ELR (cell line): ENCODE results near the gene CEMP1.

Experiments
- DNase-seq: peaks from one replicate; pipeline ENCODE4 v3.0.0-alpha.2; 2015; ENCODE audit warnings: low read depth

Gene CEMP1

GRCh38 chr16:2500430-2500917, 30.7 kb downstream of the CEMP1 start:
- no peak for DNase-seq

- DNase-seq: no peak
These were observed 31.2 kb downstream of the CEMP1 start for GRCh38 chr16:2499890-2500429.

DNA sequence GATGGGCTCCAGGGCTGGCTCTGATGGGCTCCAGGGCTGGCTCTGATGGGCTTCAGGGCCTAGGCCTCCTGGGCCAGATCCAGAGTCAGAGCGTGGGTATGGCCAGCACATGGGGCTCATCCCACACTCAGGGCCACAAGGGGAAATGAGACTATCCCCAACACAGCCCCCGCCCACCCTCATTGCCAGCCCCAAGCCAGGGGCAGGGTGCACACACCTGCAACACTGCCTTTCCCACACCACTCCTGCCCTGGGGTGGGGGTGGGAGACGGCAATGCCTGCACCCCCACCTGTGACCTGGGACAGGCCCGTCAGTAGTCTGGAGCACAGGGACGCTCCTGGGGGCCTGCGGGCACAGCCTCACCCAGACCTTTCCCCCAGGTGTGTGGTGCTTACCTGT, 31.8 kb downstream of the CEMP1 start:
- DNase-seq: no peak

GRCh38 chr16:2498531-2499253, 32.5 kb downstream of the CEMP1 start:
- no peak for DNase-seq

DNA sequence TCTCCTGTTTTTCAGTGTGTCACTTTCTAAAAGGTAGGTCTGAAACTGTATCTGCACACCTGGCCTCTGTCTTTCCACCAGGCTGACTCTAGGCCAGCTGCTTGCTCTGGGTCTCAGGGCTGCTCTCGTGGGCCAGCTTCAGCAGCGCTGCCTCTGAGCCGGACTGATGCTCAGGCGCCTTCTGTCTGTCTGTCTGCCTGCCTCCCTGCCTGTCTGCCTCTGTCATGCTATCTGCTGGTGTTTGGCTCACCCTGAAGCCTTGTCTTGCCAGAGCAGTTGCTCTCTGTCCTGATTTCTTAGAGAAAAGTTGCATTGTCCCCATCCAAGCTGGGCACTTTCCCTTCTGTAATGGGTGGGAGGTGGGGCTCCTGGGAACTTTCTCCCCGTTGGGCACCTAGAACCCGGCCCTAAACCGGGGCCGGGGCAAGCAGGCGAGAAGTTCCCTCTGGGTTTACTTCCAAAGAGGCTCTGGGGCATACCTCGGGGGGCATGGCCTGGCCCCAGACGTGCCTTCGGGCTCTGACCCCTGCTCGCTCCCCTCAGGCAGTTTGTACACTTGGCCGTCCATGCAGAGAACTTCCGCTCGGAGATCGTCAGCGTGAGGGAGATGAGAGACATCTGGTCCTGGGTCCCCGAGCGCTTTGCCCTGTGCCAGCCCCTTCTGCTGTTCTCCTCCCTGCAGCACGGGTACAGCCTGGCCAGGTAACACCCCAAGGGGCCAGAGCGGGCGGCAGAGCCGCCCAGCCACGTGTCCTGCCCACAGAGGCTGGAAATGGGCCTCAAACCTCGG, 33.3 kb downstream of the CEMP1 start:
- no peak for DNase-seq

GRCh38 chr16:2497116-2497630, 34.0 kb downstream of the CEMP1 start:
- DNase-seq: no peak

DNA sequence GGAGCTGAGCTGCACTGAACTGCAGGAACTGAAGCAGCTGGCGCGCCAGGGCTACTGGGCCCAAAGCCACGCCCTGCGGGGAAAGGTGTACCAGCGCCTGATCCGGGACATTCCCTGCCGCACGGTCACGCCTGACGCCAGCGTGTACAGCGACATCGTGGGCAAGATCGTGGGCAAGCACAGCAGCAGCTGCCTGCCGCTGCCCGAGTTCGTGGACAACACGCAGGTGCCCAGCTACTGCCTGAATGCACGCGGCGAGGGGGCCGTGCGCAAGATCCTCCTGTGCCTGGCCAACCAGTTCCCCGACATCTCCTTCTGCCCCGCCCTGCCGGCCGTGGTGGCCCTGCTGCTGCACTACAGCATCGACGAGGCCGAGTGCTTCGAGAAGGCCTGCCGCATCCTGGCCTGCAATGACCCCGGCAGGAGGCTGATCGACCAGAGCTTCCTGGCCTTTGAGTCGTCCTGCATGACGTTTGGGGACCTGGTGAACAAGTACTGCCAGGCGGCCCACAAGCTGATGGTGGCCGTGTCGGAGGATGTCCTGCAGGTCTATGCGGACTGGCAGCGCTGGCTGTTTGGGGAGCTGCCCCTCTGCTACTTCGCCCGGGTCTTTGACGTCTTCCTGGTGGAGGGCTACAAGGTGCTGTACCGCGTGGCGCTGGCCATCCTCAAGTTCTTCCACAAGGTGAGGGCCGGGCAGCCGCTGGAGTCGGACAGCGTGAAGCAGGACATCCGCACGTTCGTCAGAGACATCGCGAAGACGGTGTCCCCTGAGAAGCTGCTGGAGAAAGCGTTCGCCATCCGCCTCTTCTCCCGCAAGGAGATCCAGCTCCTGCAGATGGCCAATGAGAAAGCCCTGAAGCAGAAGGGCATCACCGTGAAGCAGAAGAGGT, 34.7 kb downstream of the CEMP1 start:
- DNase-seq: no peak

GRCh38 chr16:2495041-2495440, 36.2 kb downstream of the CEMP1 start:
- no peak for DNase-seq

DNA sequence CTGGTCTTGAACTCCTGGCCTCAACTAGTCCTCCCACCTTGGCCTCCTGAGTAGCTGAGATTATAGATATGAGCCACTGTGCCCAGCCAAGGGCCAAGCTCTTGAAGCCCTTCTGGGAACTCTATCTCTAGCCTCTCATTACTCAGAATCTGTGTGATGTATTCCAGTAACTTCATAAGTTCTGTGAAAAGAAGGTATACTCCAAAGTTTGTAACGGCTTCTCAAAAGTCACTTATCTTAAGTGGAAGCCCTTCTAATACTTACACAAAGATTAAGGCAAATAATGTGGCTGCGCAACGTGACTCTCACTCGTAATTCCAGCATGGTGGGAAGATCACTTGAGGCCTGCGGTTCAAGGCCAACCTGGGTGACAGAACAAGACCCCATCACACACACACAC, 36.6 kb downstream of the CEMP1 start:
- DNase-seq: no peak

DNA sequence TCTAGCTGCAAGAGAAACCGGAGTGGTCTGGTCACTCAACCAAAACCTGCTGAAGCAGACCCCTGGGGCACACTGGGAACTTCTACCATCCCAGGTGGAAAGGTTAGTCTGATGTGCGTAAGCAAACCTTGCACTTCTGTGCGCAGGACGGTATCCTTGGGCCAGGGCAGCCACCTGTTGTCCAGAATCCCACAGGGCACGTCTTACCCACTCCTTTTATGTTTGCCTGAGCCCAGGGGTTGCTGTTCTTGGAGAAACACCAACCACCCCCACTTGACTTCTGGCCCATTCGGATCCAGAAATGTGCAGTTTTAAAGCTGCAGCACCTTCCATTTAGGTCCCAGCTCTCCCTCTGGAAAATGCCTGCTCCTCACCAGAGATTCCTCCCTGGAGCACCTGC, 37.6 kb downstream of the CEMP1 start:
- no peak for DNase-seq

DNA sequence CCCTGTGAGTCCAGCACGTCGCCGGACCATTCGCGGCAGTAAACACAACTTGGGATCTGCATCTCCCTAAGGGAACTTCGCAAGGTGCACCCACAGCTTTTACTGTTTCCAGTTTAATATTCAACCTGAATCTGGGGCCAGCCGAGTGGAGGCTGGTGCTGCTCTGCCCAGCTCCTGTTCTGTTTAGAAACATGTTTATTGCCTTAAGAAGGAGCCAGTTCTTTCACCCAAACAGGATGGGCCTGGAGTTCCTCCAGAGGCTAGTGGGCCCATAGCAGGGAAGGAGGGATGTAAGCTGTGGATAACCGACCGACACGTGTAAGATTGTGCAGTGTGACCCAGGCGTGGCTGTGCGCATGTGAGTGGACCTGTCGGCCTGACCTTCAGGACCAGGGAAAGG, 38.9 kb downstream of the CEMP1 start:
- no peak for DNase-seq

GRCh38 chr16:2490190-2491105, 40.8 kb downstream of the CEMP1 start:
- DNase-seq: no peak

- no peak for DNase-seq
These were observed 41.6 kb downstream of the CEMP1 start for GRCh38 chr16:2489581-2489980.

GRCh38 chr16:2487903-2488531, 43.2 kb downstream of the CEMP1 start:
- no peak for DNase-seq

DNA sequence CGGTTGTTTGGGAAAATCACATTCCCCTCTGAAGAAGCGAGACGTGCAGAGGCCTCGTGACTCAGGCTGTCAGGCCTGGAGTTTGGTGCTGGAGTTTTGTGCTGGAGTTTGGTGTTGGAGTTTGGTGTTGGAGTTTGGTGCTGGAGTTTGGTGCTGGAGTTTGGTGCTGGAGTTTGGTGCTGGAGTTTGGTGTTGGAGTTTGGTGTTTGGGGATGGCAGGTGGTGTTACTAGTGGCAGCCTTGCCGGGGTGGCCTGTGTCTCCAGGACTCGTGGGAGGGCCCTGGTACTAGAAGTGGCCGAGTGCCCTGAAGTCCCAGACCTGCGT, 43.7 kb downstream of the CEMP1 start:
- no peak for DNase-seq

DNA sequence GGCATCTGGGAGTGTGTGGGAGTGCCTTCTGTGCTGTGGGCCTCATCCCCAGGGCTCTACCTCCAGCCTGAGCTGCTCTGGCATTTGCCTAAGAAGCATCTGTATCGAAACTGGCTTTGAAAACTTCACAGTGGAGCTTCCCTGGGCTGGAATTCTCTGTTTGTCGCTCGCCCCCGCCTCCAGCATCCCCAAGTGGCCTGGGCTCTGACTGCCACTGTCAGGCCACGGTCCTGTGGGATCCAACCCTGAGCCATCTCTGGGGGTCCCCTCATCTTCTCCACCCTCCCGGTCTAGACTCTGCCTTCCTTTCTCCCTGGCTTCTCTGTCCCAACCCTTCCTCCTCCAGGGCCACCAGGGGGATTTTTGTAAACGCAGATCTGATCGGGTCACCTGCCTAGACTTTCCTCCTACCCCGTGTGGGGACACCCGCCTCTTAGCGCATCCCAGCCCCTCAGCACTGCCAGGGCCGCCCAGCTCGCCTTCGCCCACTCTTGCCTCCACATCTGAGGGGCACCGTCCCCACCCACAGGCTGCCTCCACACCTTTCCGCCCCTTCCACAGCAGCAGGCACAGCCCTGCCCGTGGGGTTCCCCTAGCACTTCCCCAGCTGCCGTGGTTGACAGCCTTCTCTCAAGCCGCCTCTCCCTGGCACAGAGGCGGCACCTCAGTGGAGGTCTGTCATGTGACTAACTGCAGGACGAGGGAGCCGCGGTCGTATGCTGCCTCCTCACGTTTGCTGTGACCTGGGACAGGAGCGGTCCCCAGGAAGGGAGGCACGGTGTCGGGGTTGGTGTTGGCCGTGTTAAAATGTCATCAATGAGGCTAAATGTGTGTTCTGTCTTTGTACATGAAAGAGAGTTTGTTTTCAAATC, 44.3 kb downstream of the CEMP1 start:
- no peak for DNase-seq

GRCh38 chr16:2485811-2486507, 45.2 kb downstream of the CEMP1 start:
- no peak for DNase-seq

- no peak for DNase-seq
These were observed 46.2 kb downstream of the CEMP1 start for GRCh38 chr16:2484898-2485508.
